PC-9 (cell line): Measurements from ENCODE around the gene ASB12.

Experiments used
- EZH2 ChIP-seq: fragments of 200-600 bp; sonication (generic); IDR thresholded peaks from 2 replicates; pipeline ENCODE4 v1.8.0; 2017; ENCODE audit warnings: antibody characterized with exemption, low read depth
- TF ChIP-seq, protein P1 (sequence below): fragments of 200-600 bp; sonication (generic); conservative IDR thresholded peaks from 2 replicates; pipeline ENCODE4 v1.6.1; 2017; ENCODE audit warnings: mixed run types, antibody characterized with exemption, mild to moderate bottlenecking, moderate library complexity

DNA sequence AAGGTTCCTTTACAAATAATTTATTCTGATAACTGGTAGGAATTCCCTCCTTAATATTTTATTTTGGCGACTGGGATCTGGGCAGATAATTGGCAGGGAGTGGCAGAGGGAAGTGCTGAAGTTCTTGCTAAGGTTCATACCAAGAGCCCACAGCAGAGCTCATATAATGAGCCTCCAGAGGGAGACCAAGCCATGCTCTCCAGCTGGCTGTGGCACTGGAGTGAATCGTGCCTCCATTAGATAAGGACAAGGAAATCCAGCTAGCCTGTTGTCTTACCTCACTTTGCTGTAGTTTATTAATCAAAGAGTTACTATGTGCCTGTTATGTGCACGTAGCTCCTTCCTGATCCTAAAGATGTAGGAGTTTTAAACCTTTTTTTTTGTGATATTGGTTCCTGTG, 1.3 kb downstream of the ASB12 start:
- TF ChIP-seq, protein P1, sequence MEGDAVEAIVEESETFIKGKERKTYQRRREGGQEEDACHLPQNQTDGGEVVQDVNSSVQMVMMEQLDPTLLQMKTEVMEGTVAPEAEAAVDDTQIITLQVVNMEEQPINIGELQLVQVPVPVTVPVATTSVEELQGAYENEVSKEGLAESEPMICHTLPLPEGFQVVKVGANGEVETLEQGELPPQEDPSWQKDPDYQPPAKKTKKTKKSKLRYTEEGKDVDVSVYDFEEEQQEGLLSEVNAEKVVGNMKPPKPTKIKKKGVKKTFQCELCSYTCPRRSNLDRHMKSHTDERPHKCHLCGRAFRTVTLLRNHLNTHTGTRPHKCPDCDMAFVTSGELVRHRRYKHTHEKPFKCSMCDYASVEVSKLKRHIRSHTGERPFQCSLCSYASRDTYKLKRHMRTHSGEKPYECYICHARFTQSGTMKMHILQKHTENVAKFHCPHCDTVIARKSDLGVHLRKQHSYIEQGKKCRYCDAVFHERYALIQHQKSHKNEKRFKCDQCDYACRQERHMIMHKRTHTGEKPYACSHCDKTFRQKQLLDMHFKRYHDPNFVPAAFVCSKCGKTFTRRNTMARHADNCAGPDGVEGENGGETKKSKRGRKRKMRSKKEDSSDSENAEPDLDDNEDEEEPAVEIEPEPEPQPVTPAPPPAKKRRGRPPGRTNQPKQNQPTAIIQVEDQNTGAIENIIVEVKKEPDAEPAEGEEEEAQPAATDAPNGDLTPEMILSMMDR = no peak
- TF ChIP-seq EZH2 = no peak
